GM23338 (cell line): ENCODE data around the gene CFAP57. TPM values are rescaled to one million over a fixed set of nuclear protein-coding genes. Genes with fewer than 3 reads are reported as not detected.

ENCODE experiments used
- ATAC-seq: fragments of 200-7000 bp; cut with Tn5 transposase; 3 replicates; pipeline ENCODE4 v1.9.1; 2020
- DNase-seq: peaks from one replicate; pipeline ENCODE4 v3.0.0-alpha.2; 2015; ENCODE audit warnings: low spot score
- H2AFZ ChIP-seq: fragments of 200-600 bp; sonication (generic); 2 replicates; pipeline ENCODE4 v1.8.0; 2016; ENCODE audit warnings: antibody characterized with exemption, mild to moderate bottlenecking, moderate library complexity
- H3F3A ChIP-seq: fragments of 200-600 bp; sonication (generic); replicated peaks from 2 replicates; pipeline ENCODE4 v1.8.0; 2017; ENCODE audit warnings: antibody characterized with exemption, mixed run types, low read depth
- H3K27ac ChIP-seq: fragments of 200-600 bp; sonication (generic); 2 replicates; pipeline ENCODE4 v1.6.1; 2016; ENCODE audit warnings: low read depth
- H3K27me3 ChIP-seq: fragments of 200-600 bp; sonication (generic); 2 replicates; pipeline ENCODE4 v1.8.0; 2016; ENCODE audit warnings: mild to moderate bottlenecking, mixed run types, moderate library complexity; ENCODE audit not compliant: insufficient read depth
- H3K36me3 ChIP-seq: fragments of 200-600 bp; sonication (generic); 2 replicates; pipeline ENCODE4 v1.8.0; 2016; ENCODE audit warnings: mild to moderate bottlenecking; ENCODE audit not compliant: insufficient read depth
- H3K4me1 ChIP-seq: fragments of 200-600 bp; sonication (generic); 2 replicates; pipeline ENCODE4 v1.8.0; 2016; ENCODE audit warnings: mild to moderate bottlenecking, moderate library complexity; ENCODE audit not compliant: insufficient read depth
- H3K4me2 ChIP-seq: fragments of 200-600 bp; sonication (generic); 2 replicates; pipeline ENCODE4 v1.7.1; 2017; ENCODE audit warnings: mixed run types
- H3K4me3 ChIP-seq: fragments of 200-600 bp; sonication (generic); 2 replicates; pipeline ENCODE4 v1.6.1; 2016; ENCODE audit warnings: mixed run types
- H3K79me2 ChIP-seq: fragments of 200-600 bp; sonication (generic); replicated peaks from 2 replicates; pipeline ENCODE4 v1.8.0; 2017; ENCODE audit warnings: mild to moderate bottlenecking; ENCODE audit not compliant: insufficient read depth
- H3K9me2 ChIP-seq: fragments of 200-600 bp; sonication (generic); 2 replicates; pipeline ENCODE4 v1.8.0; 2017; ENCODE audit not compliant: insufficient read depth
- H4K20me1 ChIP-seq: fragments of 200-600 bp; sonication (generic); replicated peaks from 2 replicates; pipeline ENCODE4 v1.8.0; 2017; ENCODE audit warnings: mild to moderate bottlenecking; ENCODE audit not compliant: insufficient read depth
- H3K27ac Mint-ChIP-seq: 2 replicates; pipeline ENCODE4 v1.8.0; 2020; ENCODE audit warnings: inconsistent platforms, mild to moderate bottlenecking, moderate library complexity, mixed read lengths
- H3K27me3 Mint-ChIP-seq: 3 replicates; pipeline ENCODE4 v1.8.0; 2022; ENCODE audit warnings: low read depth, mild to moderate bottlenecking, moderate library complexity, mixed read lengths, inconsistent platforms; ENCODE audit not compliant: insufficient read depth, poor library complexity
- H3K36me3 Mint-ChIP-seq: 3 replicates; pipeline ENCODE4 v1.8.0; 2021; ENCODE audit warnings: low read depth, mild to moderate bottlenecking, inconsistent platforms, moderate library complexity, mixed read lengths
- H3K4me1 Mint-ChIP-seq: 3 replicates; pipeline ENCODE4 v1.8.0; 2020; ENCODE audit warnings: mild to moderate bottlenecking, inconsistent platforms, mixed read lengths
- H3K4me3 Mint-ChIP-seq: 3 replicates; pipeline ENCODE4 v1.8.0; 2021; ENCODE audit warnings: moderate library complexity, mild to moderate bottlenecking, inconsistent platforms, mixed read lengths
- H3K9me3 Mint-ChIP-seq: 3 replicates; pipeline ENCODE4 v1.8.0; 2020; ENCODE audit warnings: moderate library complexity, mild to moderate bottlenecking, inconsistent platforms, mixed read lengths
- CREB1 ChIP-seq: fragments of 250-450 bp; sonication (Bioruptor Pico); IDR thresholded peaks from 2 replicates; pipeline ENCODE4 v1.5.0; 2020; ENCODE audit warnings: low read depth, mild to moderate bottlenecking, moderate library complexity
- EZH2 ChIP-seq: fragments of 200-600 bp; sonication (generic); IDR thresholded peaks from one replicate; pipeline ENCODE4 v1.8.0; 2017; ENCODE audit warnings: antibody characterized with exemption, mild to moderate bottlenecking, low read depth; ENCODE audit not compliant: unreplicated experiment
- JUNB ChIP-seq: IDR thresholded peaks from one replicate; pipeline ENCODE4 v1.6.1; 2016; ENCODE audit warnings: antibody characterized with exemption; ENCODE audit not compliant: unreplicated experiment
- NANOG ChIP-seq: IDR thresholded peaks from 2 replicates; pipeline ENCODE4 v1.6.1; 2016; ENCODE audit warnings: antibody characterized with exemption, borderline replicate concordance
- POLR2AphosphoS5 ChIP-seq: IDR thresholded peaks from 2 replicates; pipeline ENCODE4 v1.6.1; 2016; ENCODE audit warnings: antibody characterized with exemption, low read depth
- ZNF114 ChIP-seq: fragments of 250-450 bp; sonication (Bioruptor Pico); IDR thresholded peaks from 2 replicates; pipeline ENCODE4 v1.5.0; 2020; ENCODE audit warnings: mild to moderate bottlenecking, moderate library complexity
- ZNF331 ChIP-seq: fragments of 250-450 bp; sonication (Bioruptor Pico); IDR thresholded peaks from 2 replicates; pipeline ENCODE4 v1.5.0; 2020; ENCODE audit warnings: low read depth, mild to moderate bottlenecking, moderate library complexity
- polyA plus RNA-seq: library from polyadenylated mRNA; unstranded; fragments of >200 nt; fragmentation: Nextera tagmentation; extraction: Ambion mirVana; gene quantifications from 2 replicates; pipeline ENCODE4 v1.2.1, GENCODE V29; 2016
- total RNA-seq: library from RNA; depleted of rRNA; stranded (reverse); fragments of >200 nt; shearing (Covaris generic); gene quantifications from 2 replicates; pipeline ENCODE4 v1.2.3, GENCODE V29; 2014
- TF ChIP-seq, protein P1 (sequence below): fragments of 250-450 bp; sonication (Bioruptor Pico); IDR thresholded peaks from 2 replicates; pipeline ENCODE4 v1.5.0; 2020; ENCODE audit warnings: mild to moderate bottlenecking, moderate library complexity
- TF ChIP-seq, protein P2 (sequence below): IDR thresholded peaks from 2 replicates; pipeline ENCODE4 v1.6.1; 2016; ENCODE audit warnings: antibody characterized with exemption
- TF ChIP-seq, protein P3 (sequence below), 2 experiments: fragments of 200-600 bp in 1 of 2; sonication (generic) in 1 of 2; conservative IDR thresholded peaks; 2 replicates each; pipeline versions ENCODE4 v1.5.1 to v1.6.1; 2016 to 2017; ENCODE audit warnings: antibody characterized with exemption in 2 of 2, low read depth in 2 of 2, mild to moderate bottlenecking in 2 of 2, moderate library complexity in 1 of 2
- TF ChIP-seq, protein P4 (sequence below): IDR thresholded peaks from one replicate; pipeline ENCODE4 v1.6.1; 2018; ENCODE audit warnings: antibody characterized with exemption; ENCODE audit not compliant: unreplicated experiment

CFAP57 gene
- total and polyA plus RNA-seq, 2 experiments from 2014 or later = 0.37 to 0.38 TPM

DNA sequence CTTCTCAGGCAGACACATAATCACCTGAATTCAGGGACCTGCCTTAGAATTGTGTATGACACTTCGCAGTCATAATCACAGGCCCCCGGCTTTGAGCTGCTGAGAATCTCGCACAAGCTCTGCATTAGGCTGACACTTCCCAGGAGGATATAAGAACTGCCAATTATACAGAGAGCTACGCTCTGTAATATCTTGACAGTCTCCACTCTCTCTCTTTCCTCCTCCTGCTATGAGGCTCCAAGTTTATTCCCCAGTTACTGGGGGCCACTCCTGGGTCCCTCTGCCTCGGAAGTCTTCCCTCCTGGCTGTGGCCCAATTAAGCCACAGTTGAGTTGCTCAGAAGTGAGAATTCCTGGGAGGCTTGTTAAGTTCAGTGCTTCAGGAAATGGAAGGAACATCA is 42.7 kb upstream of the CFAP57 start:
- peaks cover 4% of the 10 kb centered on the region for H3K27me3 Mint-ChIP-seq
- Histone ChIP-seq H2AFZ (no peak overlapping the region), H3K79me2 (peaks cover 33% of the 10 kb centered on the region), H3K4me2 (no peak overlapping the region), H3K4me3 (no peak overlapping the region), H3F3A (peaks cover 4% of the 10 kb centered on the region; the same call in 1 of the 2 replicates), H4K20me1 (no peaks in the 10 kb centered on the region), H3K9me2 (no peaks in the 10 kb centered on the region), H3K36me3 (0 out of 2 replicates have a peak, but pooled peaks cover 8% of the 10 kb centered on the region), H3K27me3 (no peaks in the 10 kb centered on the region), H3K4me1 (no peaks in the 10 kb centered on the region), H3K27ac (no peak overlapping the region)
- no peak for ATAC-seq
- DNase-seq = no peak
- H3K4me3 Mint-ChIP-seq = no peak overlapping the region
- TF ChIP-seq ZNF331 (CRISPR knock-in tag) (no peak), ZNF114 (CRISPR knock-in tag) (no peak), EZH2 (no peak), CREB1 (CRISPR knock-in tag) (no peak), POLR2AphosphoS5 (no peak), NANOG (no peak), JUNB (no peak)
- TF ChIP-seq, protein P1, sequence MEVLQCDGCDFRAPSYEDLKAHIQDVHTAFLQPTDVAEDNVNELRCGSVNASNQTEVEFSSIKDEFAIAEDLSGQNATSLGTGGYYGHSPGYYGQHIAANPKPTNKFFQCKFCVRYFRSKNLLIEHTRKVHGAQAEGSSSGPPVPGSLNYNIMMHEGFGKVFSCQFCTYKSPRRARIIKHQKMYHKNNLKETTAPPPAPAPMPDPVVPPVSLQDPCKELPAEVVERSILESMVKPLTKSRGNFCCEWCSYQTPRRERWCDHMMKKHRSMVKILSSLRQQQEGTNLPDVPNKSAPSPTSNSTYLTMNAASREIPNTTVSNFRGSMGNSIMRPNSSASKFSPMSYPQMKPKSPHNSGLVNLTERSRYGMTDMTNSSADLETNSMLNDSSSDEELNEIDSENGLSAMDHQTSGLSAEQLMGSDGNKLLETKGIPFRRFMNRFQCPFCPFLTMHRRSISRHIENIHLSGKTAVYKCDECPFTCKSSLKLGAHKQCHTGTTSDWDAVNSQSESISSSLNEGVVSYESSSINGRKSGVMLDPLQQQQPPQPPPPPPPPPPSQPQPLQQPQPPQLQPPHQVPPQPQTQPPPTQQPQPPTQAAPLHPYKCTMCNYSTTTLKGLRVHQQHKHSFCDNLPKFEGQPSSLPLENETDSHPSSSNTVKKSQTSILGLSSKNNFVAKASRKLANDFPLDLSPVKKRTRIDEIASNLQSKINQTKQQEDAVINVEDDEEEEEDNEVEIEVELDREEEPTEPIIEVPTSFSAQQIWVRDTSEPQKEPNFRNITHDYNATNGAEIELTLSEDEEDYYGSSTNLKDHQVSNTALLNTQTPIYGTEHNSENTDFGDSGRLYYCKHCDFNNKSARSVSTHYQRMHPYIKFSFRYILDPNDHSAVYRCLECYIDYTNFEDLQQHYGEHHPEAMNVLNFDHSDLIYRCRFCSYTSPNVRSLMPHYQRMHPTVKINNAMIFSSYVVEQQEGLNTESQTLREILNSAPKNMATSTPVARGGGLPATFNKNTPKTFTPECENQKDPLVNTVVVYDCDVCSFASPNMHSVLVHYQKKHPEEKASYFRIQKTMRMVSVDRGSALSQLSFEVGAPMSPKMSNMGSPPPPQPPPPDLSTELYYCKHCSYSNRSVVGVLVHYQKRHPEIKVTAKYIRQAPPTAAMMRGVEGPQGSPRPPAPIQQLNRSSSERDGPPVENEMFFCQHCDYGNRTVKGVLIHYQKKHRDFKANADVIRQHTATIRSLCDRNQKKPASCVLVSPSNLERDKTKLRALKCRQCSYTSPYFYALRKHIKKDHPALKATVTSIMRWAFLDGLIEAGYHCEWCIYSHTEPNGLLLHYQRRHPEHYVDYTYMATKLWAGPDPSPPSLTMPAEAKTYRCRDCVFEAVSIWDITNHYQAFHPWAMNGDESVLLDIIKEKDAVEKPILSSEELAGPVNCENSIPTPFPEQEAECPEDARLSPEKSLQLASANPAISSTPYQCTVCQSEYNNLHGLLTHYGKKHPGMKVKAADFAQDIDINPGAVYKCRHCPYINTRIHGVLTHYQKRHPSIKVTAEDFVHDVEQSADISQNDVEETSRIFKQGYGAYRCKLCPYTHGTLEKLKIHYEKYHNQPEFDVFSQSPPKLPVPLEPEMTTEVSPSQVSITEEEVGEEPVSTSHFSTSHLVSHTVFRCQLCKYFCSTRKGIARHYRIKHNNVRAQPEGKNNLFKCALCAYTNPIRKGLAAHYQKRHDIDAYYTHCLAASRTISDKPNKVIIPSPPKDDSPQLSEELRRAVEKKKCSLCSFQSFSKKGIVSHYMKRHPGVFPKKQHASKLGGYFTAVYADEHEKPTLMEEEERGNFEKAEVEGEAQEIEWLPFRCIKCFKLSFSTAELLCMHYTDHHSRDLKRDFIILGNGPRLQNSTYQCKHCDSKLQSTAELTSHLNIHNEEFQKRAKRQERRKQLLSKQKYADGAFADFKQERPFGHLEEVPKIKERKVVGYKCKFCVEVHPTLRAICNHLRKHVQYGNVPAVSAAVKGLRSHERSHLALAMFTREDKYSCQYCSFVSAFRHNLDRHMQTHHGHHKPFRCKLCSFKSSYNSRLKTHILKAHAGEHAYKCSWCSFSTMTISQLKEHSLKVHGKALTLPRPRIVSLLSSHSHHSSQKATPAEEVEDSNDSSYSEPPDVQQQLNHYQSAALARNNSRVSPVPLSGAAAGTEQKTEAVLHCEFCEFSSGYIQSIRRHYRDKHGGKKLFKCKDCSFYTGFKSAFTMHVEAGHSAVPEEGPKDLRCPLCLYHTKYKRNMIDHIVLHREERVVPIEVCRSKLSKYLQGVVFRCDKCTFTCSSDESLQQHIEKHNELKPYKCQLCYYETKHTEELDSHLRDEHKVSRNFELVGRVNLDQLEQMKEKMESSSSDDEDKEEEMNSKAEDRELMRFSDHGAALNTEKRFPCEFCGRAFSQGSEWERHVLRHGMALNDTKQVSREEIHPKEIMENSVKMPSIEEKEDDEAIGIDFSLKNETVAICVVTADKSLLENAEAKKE = no peak
- TF ChIP-seq, protein P2, sequence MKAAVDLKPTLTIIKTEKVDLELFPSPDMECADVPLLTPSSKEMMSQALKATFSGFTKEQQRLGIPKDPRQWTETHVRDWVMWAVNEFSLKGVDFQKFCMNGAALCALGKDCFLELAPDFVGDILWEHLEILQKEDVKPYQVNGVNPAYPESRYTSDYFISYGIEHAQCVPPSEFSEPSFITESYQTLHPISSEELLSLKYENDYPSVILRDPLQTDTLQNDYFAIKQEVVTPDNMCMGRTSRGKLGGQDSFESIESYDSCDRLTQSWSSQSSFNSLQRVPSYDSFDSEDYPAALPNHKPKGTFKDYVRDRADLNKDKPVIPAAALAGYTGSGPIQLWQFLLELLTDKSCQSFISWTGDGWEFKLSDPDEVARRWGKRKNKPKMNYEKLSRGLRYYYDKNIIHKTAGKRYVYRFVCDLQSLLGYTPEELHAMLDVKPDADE = no peak
- TF ChIP-seq, protein P3, sequence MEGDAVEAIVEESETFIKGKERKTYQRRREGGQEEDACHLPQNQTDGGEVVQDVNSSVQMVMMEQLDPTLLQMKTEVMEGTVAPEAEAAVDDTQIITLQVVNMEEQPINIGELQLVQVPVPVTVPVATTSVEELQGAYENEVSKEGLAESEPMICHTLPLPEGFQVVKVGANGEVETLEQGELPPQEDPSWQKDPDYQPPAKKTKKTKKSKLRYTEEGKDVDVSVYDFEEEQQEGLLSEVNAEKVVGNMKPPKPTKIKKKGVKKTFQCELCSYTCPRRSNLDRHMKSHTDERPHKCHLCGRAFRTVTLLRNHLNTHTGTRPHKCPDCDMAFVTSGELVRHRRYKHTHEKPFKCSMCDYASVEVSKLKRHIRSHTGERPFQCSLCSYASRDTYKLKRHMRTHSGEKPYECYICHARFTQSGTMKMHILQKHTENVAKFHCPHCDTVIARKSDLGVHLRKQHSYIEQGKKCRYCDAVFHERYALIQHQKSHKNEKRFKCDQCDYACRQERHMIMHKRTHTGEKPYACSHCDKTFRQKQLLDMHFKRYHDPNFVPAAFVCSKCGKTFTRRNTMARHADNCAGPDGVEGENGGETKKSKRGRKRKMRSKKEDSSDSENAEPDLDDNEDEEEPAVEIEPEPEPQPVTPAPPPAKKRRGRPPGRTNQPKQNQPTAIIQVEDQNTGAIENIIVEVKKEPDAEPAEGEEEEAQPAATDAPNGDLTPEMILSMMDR (conservative IDR thresholded peaks at IDR 0.05; ENCODE audit: low read depth in 2 of 2) = no peak
- TF ChIP-seq, protein P4, sequence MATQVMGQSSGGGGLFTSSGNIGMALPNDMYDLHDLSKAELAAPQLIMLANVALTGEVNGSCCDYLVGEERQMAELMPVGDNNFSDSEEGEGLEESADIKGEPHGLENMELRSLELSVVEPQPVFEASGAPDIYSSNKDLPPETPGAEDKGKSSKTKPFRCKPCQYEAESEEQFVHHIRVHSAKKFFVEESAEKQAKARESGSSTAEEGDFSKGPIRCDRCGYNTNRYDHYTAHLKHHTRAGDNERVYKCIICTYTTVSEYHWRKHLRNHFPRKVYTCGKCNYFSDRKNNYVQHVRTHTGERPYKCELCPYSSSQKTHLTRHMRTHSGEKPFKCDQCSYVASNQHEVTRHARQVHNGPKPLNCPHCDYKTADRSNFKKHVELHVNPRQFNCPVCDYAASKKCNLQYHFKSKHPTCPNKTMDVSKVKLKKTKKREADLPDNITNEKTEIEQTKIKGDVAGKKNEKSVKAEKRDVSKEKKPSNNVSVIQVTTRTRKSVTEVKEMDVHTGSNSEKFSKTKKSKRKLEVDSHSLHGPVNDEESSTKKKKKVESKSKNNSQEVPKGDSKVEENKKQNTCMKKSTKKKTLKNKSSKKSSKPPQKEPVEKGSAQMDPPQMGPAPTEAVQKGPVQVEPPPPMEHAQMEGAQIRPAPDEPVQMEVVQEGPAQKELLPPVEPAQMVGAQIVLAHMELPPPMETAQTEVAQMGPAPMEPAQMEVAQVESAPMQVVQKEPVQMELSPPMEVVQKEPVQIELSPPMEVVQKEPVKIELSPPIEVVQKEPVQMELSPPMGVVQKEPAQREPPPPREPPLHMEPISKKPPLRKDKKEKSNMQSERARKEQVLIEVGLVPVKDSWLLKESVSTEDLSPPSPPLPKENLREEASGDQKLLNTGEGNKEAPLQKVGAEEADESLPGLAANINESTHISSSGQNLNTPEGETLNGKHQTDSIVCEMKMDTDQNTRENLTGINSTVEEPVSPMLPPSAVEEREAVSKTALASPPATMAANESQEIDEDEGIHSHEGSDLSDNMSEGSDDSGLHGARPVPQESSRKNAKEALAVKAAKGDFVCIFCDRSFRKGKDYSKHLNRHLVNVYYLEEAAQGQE = no peak
- peaks cover 39% of the 10 kb centered on the region for H3K36me3 Mint-ChIP-seq
- H3K27ac Mint-ChIP-seq = no peak overlapping the region
- H3K4me1 Mint-ChIP-seq = no peaks in the 10 kb centered on the region
- peaks cover 29% of the 10 kb centered on the region for H3K9me3 Mint-ChIP-seq
